Measurements from ENCODE around the gene KRT8. TPM values are rescaled to one million over a fixed set of nuclear protein-coding genes. Genes with fewer than 3 reads are reported as not detected.

The KRT8 gene
- polyA plus RNA-seq, 1 donor from 2014 or later: 0.46 TPM

- Histone ChIP-seq H3K36me3 (ENCODE audit: insufficient read depth, low read length) (no peaks in the 10 kb centered on the region), H3K9me3 (ENCODE audit: low read length) (no peaks in the 10 kb centered on the region), H4K20me1 (ENCODE audit: insufficient read depth) (no peaks in the 10 kb centered on the region), H3K4me2 (ENCODE audit: low read length) (no peak overlapping the region), H3K9ac (ENCODE audit: low read length) (no peak overlapping the region), H3K79me2 (replicated peaks; ENCODE audit: insufficient read depth, low read length) (no peaks in the 10 kb centered on the region), H3K9me2 (ENCODE audit: insufficient read depth, low read length) (no peaks in the 10 kb centered on the region), H3K27ac (ENCODE audit: low read length) (no peak overlapping the region), H3K27me3 (ENCODE audit: insufficient read depth, low read depth, low read length) (no peaks in the 10 kb centered on the region), H3F3A (ENCODE audit: insufficient read depth, low read length, poor library complexity, severe bottlenecking) (no peaks in the 10 kb centered on the region), H3K4me3 (ENCODE audit: low read length) (no peak overlapping the region), H2AFZ (ENCODE audit: low read depth, low read length) (no peak overlapping the region)
- TF ChIP-seq CTCF (IDR thresholded peaks at IDR 0.05; ENCODE audit: poor library complexity, severe bottlenecking) (no peak), TAF1 (IDR thresholded peaks at IDR 0.05; ENCODE audit: low read depth) (no peak), MXI1 (conservative IDR thresholded peaks at IDR 0.05; ENCODE audit: poor library complexity, severe bottlenecking) (no peak), POLR2AphosphoS5 (IDR thresholded peaks at IDR 0.05) (no peak), EP300 (conservative IDR thresholded peaks at IDR 0.05; ENCODE audit: poor library complexity, severe bottlenecking) (no peak), RAD21 (conservative IDR thresholded peaks at IDR 0.05) (no peak)
These were observed 9.8 kb upstream of the KRT8 start for GRCh38 chr12:52914576-52915121.

DNA sequence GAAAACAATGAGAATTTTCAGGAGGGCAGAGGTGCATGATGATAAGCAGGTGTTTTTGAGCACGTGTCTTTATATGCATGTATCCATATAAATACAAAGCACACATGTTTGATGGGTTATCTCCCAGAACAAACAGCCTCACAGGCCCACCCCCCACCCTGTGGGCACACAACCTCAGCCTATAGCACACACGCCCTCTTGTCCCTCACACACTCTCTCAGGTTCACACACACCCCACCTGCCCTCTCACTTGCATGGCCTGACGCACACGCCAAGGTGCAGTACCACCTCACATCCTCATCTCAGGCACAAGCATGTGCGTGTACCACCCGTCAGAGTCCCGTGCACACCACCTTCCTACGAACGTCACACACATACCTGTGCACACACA is 8.6 kb upstream of the KRT8 start:
- no peaks in the 10 kb centered on the region for H3K36me3 ChIP-seq (ENCODE audit: insufficient read depth, low read length)
- no peak overlapping the region for H2AFZ ChIP-seq (ENCODE audit: low read depth, low read length)
- no peaks in the 10 kb centered on the region for H3K9me2 ChIP-seq (ENCODE audit: insufficient read depth, low read length)
- no peaks in the 10 kb centered on the region for H4K20me1 ChIP-seq (ENCODE audit: insufficient read depth)
- H3K9ac ChIP-seq (ENCODE audit: low read length): no peak overlapping the region
- H3K27ac ChIP-seq (ENCODE audit: low read length): no peak overlapping the region
- TF ChIP-seq EP300 (conservative IDR thresholded peaks at IDR 0.05; ENCODE audit: poor library complexity, severe bottlenecking) (no peak), MXI1 (conservative IDR thresholded peaks at IDR 0.05; ENCODE audit: poor library complexity, severe bottlenecking) (no peak), CTCF (IDR thresholded peaks at IDR 0.05; ENCODE audit: poor library complexity, severe bottlenecking) (no peak), POLR2AphosphoS5 (IDR thresholded peaks at IDR 0.05) (no peak), TAF1 (IDR thresholded peaks at IDR 0.05; ENCODE audit: low read depth) (no peak), SMC3 (conservative IDR thresholded peaks at IDR 0.05; ENCODE audit: poor library complexity) (no peak), RAD21 (conservative IDR thresholded peaks at IDR 0.05) (no peak), EZH2 (IDR thresholded peaks at IDR 0.05; ENCODE audit: borderline replicate concordance, insufficient read depth, low read length, poor library complexity, severe bottlenecking) (no peak)
- TF ChIP-seq, protein P1, sequence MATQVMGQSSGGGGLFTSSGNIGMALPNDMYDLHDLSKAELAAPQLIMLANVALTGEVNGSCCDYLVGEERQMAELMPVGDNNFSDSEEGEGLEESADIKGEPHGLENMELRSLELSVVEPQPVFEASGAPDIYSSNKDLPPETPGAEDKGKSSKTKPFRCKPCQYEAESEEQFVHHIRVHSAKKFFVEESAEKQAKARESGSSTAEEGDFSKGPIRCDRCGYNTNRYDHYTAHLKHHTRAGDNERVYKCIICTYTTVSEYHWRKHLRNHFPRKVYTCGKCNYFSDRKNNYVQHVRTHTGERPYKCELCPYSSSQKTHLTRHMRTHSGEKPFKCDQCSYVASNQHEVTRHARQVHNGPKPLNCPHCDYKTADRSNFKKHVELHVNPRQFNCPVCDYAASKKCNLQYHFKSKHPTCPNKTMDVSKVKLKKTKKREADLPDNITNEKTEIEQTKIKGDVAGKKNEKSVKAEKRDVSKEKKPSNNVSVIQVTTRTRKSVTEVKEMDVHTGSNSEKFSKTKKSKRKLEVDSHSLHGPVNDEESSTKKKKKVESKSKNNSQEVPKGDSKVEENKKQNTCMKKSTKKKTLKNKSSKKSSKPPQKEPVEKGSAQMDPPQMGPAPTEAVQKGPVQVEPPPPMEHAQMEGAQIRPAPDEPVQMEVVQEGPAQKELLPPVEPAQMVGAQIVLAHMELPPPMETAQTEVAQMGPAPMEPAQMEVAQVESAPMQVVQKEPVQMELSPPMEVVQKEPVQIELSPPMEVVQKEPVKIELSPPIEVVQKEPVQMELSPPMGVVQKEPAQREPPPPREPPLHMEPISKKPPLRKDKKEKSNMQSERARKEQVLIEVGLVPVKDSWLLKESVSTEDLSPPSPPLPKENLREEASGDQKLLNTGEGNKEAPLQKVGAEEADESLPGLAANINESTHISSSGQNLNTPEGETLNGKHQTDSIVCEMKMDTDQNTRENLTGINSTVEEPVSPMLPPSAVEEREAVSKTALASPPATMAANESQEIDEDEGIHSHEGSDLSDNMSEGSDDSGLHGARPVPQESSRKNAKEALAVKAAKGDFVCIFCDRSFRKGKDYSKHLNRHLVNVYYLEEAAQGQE (IDR thresholded peaks at IDR 0.05; ENCODE audit: borderline replicate concordance): no peak
- H3K79me2 ChIP-seq (replicated peaks; ENCODE audit: insufficient read depth, low read length): no peaks in the 10 kb centered on the region
- H3K4me3 ChIP-seq (ENCODE audit: low read length): no peak overlapping the region
- H3F3A ChIP-seq (ENCODE audit: insufficient read depth, low read length, poor library complexity, severe bottlenecking): no peaks in the 10 kb centered on the region
- H3K27me3 ChIP-seq (ENCODE audit: insufficient read depth, low read depth, low read length): no peaks in the 10 kb centered on the region
- H3K9me3 ChIP-seq (ENCODE audit: low read length): no peaks in the 10 kb centered on the region
- no peak overlapping the region for H3K4me2 ChIP-seq (ENCODE audit: low read length)
